ENCODE measurements around the gene NAT10.

NAT10 gene

DNA sequence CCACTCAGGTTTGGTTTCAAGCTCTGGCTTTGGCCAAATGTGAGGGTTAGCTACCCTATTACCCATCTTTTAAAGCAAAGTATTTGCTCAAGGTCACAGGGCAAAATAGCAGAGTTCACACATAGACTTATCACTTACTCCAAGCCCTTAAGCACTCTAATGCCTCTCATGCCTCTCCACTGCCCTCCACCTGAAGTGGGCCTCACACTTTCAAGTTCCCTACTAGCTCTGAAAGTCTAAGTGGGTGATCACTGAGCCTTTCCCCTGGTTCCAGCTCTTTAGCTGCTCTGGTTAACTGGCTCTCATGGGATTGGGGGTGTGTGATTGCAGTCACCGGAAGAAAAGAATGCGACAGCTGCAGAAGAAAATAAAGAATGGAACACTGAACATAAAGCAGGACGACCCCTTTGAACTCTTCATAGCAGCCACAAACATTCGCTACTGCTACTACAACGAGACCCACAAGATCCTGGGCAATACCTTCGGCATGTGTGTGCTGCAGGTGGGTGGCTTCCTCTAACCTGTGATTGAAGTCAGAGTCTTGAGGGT, 6.4 kb downstream of the NAT10 start:
- no peak for DNase-seq

DNA sequence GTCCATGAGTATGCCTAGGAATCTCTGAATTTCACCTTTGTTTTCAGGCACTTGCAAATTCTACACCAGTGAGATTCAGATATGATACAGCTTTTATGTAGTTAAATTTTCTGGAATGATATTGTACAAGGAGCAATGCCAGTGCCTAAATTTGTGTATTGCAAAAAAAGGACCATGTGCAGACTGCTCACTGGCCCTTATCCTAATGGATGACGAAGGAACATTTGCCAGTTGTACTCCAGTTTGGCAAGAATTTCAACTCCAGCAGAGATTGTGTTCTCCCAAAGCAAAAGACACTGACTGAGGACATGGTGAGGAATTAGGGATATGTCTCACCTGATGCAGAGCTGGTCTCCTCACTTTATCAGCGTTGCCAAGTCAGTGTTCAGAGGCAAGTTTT, 8.6 kb downstream of the NAT10 start:
- DNase-seq = no peak

DNA sequence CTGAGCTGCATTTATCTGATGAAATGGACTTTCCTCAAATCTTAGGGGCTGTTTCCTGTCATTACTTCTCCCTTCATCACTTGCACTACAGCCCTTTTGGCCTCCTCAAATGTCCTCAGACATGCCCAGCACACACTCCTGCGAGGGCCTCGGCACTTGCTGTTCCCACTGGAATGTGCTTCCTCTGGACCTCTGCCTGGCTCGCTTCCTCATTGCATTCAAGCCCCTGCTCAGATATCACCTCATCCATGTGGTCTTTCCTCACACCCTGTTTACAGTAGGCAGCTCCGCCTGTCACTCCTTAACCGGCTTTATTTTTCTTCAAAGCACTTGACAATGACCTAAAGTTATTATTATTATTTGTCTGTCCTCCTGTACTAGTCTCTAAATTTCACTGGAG, 9.0 kb downstream of the NAT10 start:
- no peak for DNase-seq

DNA sequence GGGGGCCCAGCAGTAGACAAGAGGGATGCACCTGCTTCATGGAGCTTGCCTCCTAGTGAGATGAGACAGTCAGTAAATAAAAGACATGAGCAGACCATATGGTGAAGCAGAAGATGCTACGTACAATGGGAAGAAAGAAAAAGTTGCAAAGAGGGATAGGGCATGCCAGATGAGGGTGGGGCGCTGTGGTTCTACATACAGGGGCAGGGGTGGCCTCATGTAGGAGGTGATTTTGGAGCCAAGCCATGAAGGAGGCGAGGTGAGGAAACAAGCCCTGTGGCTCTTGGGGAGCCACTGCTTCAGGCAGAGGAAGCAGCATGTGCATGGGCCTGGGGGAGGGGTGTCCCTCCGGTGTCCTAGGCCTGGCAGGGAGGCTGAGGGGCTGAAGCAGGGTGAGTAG, 15.2 kb downstream of the NAT10 start:
- peak; percentile 67 for DNase-seq

DNA sequence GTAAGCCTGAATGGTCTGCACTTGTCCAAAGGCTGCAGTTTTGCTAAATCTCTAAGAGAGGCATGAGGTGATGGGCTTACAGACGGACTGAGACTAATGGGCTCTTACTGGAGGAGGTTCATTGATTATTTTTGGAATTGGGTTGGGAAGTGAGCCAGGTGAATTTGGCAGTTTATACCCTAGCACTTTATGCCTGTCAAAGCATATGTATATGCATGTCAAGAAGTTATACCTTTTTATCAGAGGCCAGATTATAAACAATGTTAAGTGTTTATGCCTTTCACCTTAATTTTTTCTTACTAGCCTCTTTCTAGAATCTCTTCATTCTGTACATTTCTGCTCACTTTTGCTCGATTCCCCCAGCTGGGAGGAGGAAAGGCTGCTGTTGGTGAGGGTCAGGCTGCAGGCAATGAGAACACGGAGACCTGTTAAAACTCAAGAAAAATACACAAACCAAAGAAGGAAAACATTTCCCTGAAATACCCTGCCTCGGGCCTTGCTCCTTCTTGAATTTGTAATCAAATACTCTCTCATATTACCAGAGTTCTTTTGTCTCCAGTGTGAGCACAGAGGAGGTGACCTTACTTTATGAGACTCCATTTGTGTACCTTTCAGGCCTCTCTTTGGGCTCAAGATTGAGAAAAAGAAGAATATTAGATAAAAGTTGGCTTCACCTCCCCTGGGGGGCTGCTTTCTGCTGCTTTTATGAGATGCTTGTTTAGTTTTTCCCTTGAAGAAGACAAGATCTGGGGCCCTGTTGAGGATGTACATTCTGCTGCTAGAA, 19.6 kb downstream of the NAT10 start:
- no peak for DNase-seq

DNA sequence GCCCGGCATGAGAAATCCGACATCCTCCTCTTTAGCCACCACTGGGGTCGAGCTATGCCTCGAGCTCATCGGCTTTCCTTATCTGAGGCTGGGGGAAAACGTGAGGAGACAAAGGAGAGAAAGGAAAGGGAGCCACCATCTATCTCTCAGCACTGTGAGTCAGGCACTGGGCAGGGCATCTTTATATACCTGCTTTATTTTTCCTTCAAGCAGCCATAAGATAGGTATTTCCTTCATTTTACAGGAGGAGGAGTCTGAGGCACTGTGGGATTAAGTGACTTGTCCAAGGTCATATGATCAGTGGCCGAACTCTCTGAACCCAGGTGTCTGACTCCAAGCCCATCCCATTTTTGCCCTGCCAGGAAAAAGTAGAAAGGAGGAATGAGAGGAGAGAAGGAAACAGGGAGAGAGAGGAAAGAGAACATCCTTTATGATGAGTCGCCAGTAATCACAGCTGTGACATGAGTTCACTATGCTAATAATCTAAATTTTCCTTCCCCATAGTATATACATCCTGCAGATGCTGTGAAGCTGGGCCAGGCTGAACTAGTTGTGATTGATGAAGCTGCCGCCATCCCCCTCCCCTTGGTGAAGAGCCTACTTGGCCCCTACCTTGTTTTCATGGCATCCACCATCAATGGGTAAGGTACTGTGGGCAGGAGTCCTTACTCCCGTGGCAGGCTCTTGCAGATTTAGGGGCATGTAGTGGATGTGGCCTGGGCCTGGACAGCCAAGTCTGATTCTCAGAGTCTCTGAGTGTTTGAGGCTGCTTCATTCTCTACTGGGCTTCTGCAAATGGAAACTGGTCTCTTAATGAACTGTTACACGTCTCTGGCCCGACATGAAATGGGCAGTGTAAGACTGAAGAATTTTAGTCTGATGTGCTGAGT, 21.8 kb downstream of the NAT10 start:
- no peak for DNase-seq

DNA sequence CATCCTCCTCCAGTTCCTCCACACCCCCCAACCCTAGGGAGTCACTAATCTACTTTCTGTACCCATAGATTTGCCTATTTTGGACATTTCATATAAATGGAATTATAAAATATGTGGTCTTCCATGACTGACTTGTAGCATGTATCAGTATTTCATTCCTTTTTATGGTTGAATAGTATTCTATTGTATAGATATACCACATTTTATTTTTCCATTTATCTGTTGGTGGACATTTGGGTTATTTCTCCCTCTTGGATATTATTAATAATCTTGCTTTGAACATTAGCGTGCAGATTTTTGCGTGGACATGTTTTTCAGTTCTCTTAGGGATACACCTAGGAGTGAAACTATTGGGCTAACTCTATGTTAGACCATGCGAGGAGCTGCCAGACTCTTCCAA, 23.4 kb downstream of the NAT10 start:
- no peak for DNase-seq

DNA sequence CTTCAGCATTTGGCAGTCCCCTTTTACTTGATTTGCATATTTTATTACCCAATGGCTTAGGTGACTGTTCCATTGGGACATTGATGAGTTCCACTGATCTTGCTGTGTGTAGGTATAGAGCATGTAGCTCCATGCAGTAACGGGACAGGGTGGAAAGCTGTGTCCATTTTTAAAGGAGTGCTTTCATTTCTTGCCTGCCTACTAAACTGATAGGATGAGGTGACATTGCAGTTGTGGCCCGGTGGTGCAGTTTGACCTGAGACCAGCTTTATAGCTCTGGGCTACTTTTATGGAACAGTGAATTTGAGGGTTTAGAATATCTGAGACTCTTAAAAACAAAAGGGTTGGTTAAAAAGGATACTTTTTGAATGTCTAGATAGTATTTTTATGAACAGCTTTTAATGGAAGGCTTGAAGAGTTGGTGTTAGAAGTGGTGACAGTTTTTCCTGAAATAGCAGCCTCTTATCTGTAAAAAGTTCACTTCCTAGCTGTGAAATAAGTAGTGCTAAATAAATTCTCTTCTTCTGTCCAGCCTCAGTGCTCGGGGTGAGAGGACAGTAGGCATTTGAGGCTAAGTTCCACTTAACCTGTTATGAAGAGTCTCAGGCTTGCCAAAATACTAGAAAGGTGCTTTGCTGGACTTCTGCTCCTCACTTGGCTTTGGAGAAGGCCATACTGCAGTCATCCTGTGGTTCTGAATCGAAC, 27.0 kb downstream of the NAT10 start:
- DNase-seq = no peak

DNA sequence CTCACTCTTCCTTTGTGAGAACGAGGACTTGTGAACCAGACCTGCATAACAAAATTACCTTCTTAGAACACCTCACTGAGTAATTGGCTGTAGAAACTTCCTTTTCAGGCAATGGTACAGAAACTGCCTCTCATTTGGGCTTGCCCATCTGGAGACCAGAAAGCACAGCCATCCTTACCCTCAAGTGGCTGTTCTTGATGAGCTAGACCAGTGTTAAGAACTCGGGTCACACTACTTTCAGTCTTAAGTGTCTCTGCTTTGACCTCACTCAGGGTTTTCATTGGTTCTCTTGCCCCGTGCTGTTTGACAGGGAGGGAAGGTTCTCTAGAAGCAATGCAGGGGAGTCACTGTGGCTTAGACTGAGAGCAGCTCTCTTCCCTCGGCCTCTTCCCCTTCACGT, 29.3 kb downstream of the NAT10 start:
- DNase-seq = no peak

DNA sequence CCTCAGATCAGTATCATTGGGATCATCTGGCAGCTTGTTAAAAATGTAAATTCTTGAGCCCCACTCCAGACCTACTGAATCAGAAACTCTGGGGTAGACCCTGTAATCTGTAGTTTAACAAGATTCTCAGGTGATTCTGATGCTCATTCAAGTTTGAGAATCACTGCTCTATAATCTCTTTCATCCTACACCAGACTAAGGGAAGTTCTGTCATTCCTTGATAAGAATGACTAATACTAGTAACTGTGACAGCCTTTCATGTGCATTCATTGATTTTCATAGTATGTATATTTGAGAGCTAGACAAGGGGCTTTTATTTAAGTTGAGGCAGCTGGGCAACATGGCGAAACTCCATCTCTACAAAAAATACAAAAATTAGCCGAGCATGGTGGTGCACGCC, 30.0 kb downstream of the NAT10 start:
- DNase-seq = no peak

DNA sequence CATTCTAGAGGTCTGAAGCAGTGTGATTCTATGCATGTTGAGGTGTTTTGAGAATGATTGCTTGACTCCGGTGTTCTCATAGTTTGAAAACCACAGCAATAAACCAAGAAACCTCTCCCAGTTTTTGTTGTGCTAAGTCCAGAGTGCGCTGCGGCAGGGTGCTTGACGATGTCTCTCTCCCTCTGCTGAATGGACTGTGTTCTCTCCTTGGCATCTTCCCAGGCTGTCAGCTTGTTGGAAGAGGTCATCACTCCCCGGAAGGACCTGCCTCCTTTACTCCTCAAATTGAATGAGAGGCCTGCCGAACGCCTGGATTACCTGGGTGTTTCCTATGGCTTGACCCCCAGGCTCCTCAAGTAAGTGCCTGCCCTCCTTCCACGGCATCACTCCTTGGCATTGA, 31.0 kb downstream of the NAT10 start:
- DNase-seq = no peak

DNA sequence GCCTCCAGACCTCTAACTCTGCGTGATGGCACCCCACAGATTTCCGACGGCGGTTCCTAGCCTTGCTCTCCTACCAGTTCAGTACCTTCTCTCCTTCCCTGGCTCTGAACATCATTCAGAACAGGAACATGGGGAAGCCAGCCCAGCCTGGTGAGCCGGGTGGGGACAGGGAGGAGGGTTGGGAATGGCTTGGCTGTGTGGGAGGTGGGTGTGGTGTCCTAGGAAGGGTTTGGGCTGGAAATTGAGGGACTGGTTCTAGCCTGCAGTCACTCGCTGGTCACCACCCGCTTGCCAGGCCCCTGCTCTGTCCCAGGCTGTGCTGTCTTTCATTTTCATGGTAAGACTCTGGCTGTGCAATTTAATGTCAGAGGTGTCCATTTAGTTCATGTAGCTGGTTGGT, 33.9 kb downstream of the NAT10 start:
- DNase-seq = no peak

DNA sequence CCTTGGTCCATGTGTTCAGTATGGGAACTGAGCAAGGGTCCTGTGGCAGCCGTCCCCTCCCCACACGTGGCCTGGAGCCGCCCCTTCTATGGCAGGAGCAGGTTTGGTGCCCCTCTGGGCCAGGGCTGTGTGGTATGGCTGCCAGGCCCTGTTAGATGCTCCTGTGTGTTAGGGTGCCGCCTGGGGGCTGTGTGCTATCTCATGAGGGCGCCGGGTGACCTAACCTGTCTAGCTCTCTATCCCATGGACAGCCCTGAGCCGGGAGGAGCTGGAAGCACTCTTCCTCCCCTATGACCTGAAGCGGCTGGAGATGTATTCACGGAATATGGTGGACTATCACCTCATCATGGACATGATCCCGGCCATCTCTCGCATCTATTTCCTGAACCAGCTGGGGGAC, 34.7 kb downstream of the NAT10 start:
- DNase-seq = no peak

DNA sequence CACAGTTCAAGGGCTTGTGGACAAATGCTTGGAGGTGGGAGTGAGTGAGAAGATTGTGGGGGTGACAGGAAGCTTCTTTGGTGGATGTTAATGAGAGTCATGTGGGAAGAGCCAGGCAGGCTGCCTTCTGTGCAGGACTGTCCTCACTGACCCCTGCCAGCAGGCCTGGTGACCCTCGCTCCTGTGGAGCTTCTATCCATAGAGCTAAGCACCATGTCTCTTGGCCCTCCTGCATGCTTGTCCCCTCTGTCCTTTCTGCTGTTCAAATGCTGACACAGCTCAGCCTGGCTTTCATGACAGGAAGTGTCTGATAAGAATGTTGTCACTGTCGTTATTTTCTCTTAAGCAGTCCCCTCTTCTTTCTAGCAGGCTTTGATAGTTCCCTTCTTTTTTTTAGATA, 37.6 kb downstream of the NAT10 start:
- no peak for DNase-seq

DNA sequence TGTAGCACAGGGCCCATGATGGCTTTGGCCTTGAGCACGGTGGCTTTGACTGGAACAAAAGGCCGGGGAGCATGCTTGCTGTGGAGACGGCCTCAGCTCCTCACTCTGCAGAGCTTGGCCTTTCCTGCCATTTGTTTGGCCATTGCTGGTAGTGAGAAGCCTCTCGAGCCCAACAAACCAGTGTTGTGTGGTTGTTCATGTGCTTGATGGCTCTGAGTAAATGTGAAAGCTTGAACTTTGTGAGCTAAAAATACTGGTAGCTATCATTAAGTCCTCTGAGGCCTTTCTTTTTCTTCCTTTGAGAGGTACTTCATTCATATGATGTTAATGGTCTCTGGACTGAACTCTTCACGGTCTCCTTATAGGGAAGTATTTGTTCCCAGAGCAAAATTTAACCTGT, 39.6 kb downstream of the NAT10 start:
- no peak for DNase-seq

DNA sequence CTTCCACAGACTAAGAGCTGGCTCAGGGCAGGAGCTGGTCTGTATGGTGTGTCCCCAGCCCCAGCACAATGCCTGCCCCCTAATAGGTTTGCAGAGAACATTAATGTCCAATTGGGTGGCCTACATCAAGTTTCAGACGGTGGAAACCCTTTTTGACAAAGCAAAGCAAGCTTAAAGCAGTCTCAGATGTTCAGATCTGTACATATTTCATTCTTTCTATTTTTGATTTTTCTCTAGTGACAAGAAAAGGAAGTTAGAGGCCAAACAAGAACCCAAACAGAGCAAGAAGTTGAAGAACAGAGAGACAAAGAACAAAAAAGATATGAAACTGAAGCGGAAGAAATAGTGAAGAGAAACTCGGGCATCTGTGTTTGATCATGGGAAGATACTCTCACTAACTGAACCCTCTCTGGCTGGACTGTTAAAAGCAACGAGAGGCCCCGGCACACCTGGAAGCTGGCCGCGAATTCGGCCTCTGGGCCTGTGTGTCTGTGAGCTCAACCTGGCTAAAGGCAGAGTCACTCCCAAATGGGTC, 40.5 kb downstream of the NAT10 start:
- no peak for DNase-seq

DNA sequence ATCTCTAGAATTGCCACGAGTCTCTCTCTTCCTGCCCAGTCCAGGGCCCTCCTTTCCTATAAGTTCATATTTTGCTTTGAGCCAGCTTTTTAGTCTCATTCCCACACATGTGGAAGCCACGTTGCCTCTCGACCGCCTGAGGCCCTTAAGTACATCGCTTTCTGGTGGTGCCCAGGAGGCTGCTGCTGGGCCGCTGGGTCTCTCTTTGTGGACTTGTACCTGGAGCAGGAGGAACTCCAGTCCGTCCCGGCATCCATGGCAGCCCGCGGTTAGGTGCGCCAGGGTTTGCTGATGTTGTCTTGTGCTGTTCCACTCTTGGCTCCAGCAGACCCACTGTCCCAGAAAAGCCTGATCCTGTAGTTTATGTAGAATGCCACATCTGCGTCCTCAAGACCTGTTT, 41.0 kb downstream of the NAT10 start:
- DNase-seq = no peak

DNA sequence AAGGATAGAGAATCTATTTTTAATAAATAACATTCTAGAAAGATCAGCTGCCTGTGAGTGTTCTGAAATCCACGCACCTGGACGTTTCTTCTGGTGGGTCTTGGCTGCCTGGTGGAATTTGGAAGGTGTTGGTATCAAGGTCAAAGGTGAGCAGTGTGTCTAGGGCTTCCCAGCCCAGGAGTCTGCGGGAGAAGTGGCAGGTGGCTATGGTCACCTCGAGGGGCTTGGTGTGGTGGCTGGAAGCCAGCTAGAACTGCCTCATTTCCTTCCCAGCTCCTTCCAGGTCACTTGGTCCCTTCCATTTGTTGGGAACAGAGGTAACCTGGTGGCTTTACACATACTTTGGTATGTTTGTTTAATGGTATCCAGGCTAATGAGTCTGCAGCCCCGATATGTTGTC, 41.4 kb downstream of the NAT10 start:
- DNase-seq = no peak

DNA sequence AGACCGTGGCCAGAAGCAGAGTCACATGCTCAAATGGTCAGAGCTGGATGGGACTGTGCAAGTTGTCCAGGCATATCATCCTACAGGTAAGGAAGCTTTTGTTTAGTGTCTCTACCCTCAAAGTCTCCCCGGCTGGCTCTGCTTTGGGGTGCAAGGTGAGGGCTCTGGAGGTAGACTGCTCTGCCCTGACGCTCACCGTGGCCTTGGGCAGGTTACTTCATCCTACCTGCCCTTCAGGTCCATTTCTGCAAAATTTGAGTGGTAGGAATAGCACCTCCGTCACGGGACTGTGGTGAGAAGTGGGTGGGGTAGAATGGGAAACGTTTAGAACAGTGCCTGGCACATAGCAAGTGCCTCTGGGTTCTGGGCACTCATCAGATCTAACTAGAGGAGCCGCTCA, 42.2 kb downstream of the NAT10 start:
- no peak for DNase-seq

DNA sequence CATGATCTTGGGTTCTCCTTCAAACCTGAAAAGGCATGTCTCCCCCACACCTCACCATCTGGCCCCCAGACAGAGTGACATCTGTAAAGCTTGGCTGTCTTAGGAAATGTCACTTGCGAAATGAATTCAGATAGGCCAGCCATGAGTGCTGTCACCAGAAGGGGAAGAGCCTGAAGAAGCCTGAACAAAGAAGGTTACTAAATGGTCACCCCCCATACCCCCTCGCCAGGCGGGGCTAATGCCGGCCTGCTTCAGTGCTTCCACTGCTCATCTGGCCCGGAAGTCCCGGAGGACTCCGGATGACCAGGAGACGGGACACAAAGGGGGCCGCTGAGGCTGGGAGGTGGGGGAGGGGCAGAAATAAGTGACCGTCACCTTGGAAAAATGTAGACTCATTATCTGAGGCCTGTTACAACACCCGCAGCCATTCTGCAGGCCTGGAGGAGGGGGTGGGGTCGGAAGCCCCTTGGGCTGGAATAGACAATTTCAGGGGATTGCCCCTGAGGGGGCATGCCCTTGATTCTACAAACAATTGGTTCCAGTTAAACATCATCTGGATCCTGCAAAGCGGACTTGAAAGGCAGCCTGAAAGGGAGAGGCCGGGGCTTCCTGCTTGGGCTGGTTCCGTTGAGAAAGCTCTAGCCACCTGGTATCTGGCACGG, 43.2 kb downstream of the NAT10 start:
- no peak for DNase-seq

DNA sequence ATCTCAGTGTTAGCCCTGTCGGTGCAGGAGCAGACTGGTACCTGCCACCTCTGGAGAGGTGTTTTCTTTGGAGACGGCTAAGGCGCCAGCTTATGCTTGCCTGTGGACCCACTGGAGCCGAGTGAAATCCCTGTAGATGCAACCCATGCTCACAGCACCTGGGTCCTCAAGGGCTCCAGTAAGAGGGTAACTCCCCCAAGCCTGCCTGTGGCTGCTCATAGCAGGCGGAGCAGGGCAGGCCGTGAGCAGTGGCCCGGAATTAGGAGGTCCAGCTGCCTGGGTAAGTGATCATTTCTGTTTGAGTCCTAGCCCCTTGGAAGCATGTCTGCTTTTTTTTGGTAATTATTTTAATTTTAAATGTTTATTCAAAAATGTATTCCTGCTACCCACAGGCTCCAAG, 43.8 kb downstream of the NAT10 start:
- DNase-seq = no peak

DNA sequence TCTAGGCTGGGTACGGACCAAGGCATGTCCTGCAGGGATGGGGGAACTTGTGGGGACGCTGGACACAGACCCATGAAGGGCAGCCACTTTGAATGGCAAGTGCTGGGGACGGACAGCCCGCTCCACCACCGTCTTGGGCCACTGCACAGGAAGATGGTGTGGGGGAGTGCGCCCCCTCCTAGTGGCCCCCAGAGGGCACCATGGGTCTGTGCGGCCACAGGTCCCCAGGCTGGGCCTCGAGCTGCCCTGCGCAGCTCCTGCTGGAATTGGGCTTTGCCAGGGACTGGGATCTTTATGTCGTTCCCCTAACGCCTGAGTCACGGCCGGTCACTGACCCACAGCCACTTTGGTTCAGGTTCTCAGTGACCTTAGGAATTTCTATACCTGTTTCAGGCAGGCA, 44.4 kb downstream of the NAT10 start:
- DNase-seq = no peak
